H1 (cell line): ENCODE data around the gene CEBPG. TPM values are rescaled to one million over a fixed set of nuclear protein-coding genes. Genes with fewer than 3 reads are reported as not detected.

ENCODE experiments used
- CTCF ChIA-PET: fragments of 300-600 bp; sonication (Branson Sonifier 250); formaldehyde crosslinking; loops from one replicate; lab custom pipeline; 2021; ENCODE audit not compliant: partially characterized antibody; lab: Charles Lee
- POLR2A ChIA-PET: fragments of 300-600 bp; sonication (Branson Sonifier 250); formaldehyde crosslinking; loops from one replicate; lab custom pipeline; 2021; ENCODE audit warnings: inconsistent platforms; ENCODE audit not compliant: partially characterized antibody; lab: Charles Lee
- DNase-seq, 2 experiments: peaks; one replicate each; pipeline versions ENCODE4 v3.0.0 to v3.0.0-alpha.2; 2010 to 2022; ENCODE audit warnings: low spot score in 2 of 2, low read depth in 1 of 2, mixed read lengths in 1 of 2
- FAIRE-seq: peaks from 2 replicates; lab custom pipeline; 2011; peaks lifted over from hg19 to GRCh38; lab: Jason Lieb, UNC
- H2AFZ ChIP-seq: 2 replicates; pipeline ENCODE4 v1.8.1; 2012; ENCODE audit warnings: low read length, inconsistent platforms
- H2AK5ac ChIP-seq: 2 replicates; pipeline ENCODE4 v1.6.1; 2013; ENCODE audit warnings: low read depth, low read length
- H2BK120ac ChIP-seq: replicated peaks from 2 replicates; pipeline ENCODE3; 2013; ENCODE audit warnings: low read depth, low read length, inconsistent platforms
- H2BK12ac ChIP-seq: 2 replicates; pipeline ENCODE4 v1.6.1; 2013; ENCODE audit warnings: low read depth, low read length
- H2BK15ac ChIP-seq: 2 replicates; pipeline ENCODE4 v1.6.1; 2013; ENCODE audit warnings: low read length
- H2BK20ac ChIP-seq: 2 replicates; pipeline ENCODE4 v1.6.1; 2013; ENCODE audit warnings: low read length
- H2BK5ac ChIP-seq: 2 replicates; pipeline ENCODE4 v1.6.1; 2013; ENCODE audit warnings: low read depth, low read length
- H3K14ac ChIP-seq: 2 replicates; pipeline ENCODE4 v1.6.1; 2013; ENCODE audit warnings: inconsistent platforms; ENCODE audit not compliant: insufficient read length
- H3K18ac ChIP-seq: 2 replicates; pipeline ENCODE4 v1.6.1; 2013; ENCODE audit warnings: low read length; ENCODE audit errors: extremely low read depth
- H3K23ac ChIP-seq: 2 replicates; pipeline ENCODE4 v1.6.1; 2013; ENCODE audit warnings: inconsistent platforms; ENCODE audit not compliant: insufficient read length
- H3K23me2 ChIP-seq: 2 replicates; pipeline ENCODE4 v1.6.1; 2013; ENCODE audit warnings: low read depth, low read length
- H3K27ac ChIP-seq: 2 replicates; pipeline ENCODE4 v1.6.1; 2011; ENCODE audit warnings: low read depth, low read length, inconsistent platforms
- H3K27me3 ChIP-seq, 4 experiments: replicated peaks in 1 of 4; 1 replicate in 1 of 4; 2 replicates in 3 of 4; pipeline versions ENCODE4 v1.6.1 to v1.8.1; 2011 to 2013; ENCODE audit warnings: low read length in 3 of 4, mild to moderate bottlenecking in 3 of 4, inconsistent platforms in 2 of 4, mixed read lengths in 2 of 4, moderate library complexity in 1 of 4; ENCODE audit not compliant: control insufficient read depth in 3 of 4, insufficient read depth in 3 of 4; ENCODE audit errors: extremely low read depth in 1 of 4
- H3K36me3 ChIP-seq, 4 experiments: 2 replicates each; pipeline versions ENCODE4 v1.6.1 to v1.8.1; 2011 to 2013; ENCODE audit warnings: mild to moderate bottlenecking in 4 of 4, low read length in 3 of 4, moderate library complexity in 2 of 4, control low read depth in 1 of 4, inconsistent platforms in 1 of 4; ENCODE audit not compliant: insufficient read depth in 4 of 4, control insufficient read depth in 2 of 4
- H3K4ac ChIP-seq: replicated peaks from 2 replicates; pipeline ENCODE3; 2013; ENCODE audit warnings: low read length, low read depth, mixed read lengths, inconsistent platforms; ENCODE audit not compliant: insufficient read length
- H3K4me1 ChIP-seq, 4 experiments: replicated peaks in 1 of 4; 1 replicate in 1 of 4; 2 replicates in 3 of 4; pipeline versions ENCODE4 v1.6.1 to v1.8.1; 2011 to 2013; ENCODE audit warnings: low read length in 3 of 4, inconsistent platforms in 2 of 4, mixed read lengths in 1 of 4; ENCODE audit not compliant: insufficient read depth in 4 of 4, control insufficient read depth in 3 of 4
- H3K4me2 ChIP-seq, 2 experiments: 2 replicates each; pipeline versions ENCODE4 v1.6.1 to v1.8.1; 2011 to 2013; ENCODE audit warnings: low read depth in 2 of 2, low read length in 2 of 2, control low read depth in 1 of 2, inconsistent platforms in 1 of 2, mild to moderate bottlenecking in 1 of 2; ENCODE audit not compliant: insufficient read depth in 1 of 2
- H3K4me3 ChIP-seq, 4 experiments: fragments of 200-600, 300-600 bp in 1 of 4; sonication (generic), shearing (Covaris generic), sonication (Bioruptor Twin) in 1 of 4; 2 replicates each; pipeline versions ENCODE4 v1.5.1 to v1.8.1; 2011 to 2016; ENCODE audit warnings: low read length in 4 of 4, low read depth in 3 of 4, control low read depth in 2 of 4, inconsistent platforms in 2 of 4, mild to moderate bottlenecking in 2 of 4, mixed read lengths in 1 of 4, moderate library complexity in 1 of 4; ENCODE audit not compliant: insufficient read depth in 2 of 4; ENCODE audit errors: extremely low read depth in 1 of 4
- H3K56ac ChIP-seq: replicated peaks from 2 replicates; pipeline ENCODE3; 2013; ENCODE audit warnings: low read depth, mild to moderate bottlenecking, mixed read lengths, low read length, inconsistent platforms; ENCODE audit not compliant: insufficient read length
- H3K79me1 ChIP-seq: 2 replicates; pipeline ENCODE4 v1.6.1; 2013; ENCODE audit warnings: low read depth, low read length, control low read depth
- H3K79me2 ChIP-seq, 2 experiments: 2 replicates each; pipeline versions ENCODE4 v1.6.1 to v1.8.1; 2012 to 2013; ENCODE audit warnings: low read length in 2 of 2, mild to moderate bottlenecking in 2 of 2, inconsistent platforms in 1 of 2; ENCODE audit not compliant: insufficient read depth in 2 of 2, control insufficient read depth in 1 of 2
- H3K9ac ChIP-seq, 4 experiments: replicated peaks in 1 of 4; 1 replicate in 1 of 4; 2 replicates in 3 of 4; pipeline versions ENCODE4 v1.6.1 to v1.8.1; 2011 to 2013; ENCODE audit warnings: low read depth in 3 of 4, low read length in 3 of 4, control low read depth in 2 of 4, mild to moderate bottlenecking in 2 of 4, moderate library complexity in 2 of 4, inconsistent platforms in 1 of 4; ENCODE audit errors: extremely low read depth in 1 of 4
- H3K9me3 ChIP-seq, 2 experiments: 2 replicates each; pipeline versions ENCODE4 v1.6.1 to v1.8.1; 2012 to 2013; ENCODE audit warnings: mild to moderate bottlenecking in 2 of 2, moderate library complexity in 2 of 2, control low read depth in 1 of 2, inconsistent platforms in 1 of 2, low read depth in 1 of 2, low read length in 1 of 2, mixed read lengths in 1 of 2; ENCODE audit not compliant: insufficient read depth in 2 of 2
- H4K20me1 ChIP-seq, 2 experiments: replicated peaks in 1 of 2; 2 replicates each; pipeline versions ENCODE3 to v1.8.1; 2011 to 2013; ENCODE audit warnings: inconsistent platforms in 2 of 2, low read length in 2 of 2, mild to moderate bottlenecking in 1 of 2; ENCODE audit not compliant: insufficient read depth in 2 of 2, control insufficient read depth in 1 of 2
- H4K5ac ChIP-seq: 2 replicates; pipeline ENCODE4 v1.6.1; 2013; ENCODE audit warnings: low read length, low read depth, mixed read lengths, inconsistent platforms; ENCODE audit not compliant: insufficient read length
- H4K8ac ChIP-seq: 2 replicates; pipeline ENCODE4 v1.8.0; 2013; ENCODE audit warnings: mild to moderate bottlenecking, moderate library complexity, low read length, inconsistent platforms; ENCODE audit not compliant: insufficient read depth; ENCODE audit errors: extremely low read depth
- H4K91ac ChIP-seq: replicated peaks from 2 replicates; pipeline ENCODE3; 2013; ENCODE audit warnings: low read length, mixed read lengths, inconsistent platforms; ENCODE audit not compliant: insufficient read length
- ASH2L ChIP-seq: fragments of 200-600, 300-600 bp; sonication (generic); IDR thresholded peaks from one replicate; pipeline ENCODE4 v1.7.1; 2017; ENCODE audit warnings: low read length
- CREB1 ChIP-seq: IDR thresholded peaks from 2 replicates; pipeline ENCODE4 v1.6.1; 2012; ENCODE audit warnings: inconsistent platforms
- EGR1 ChIP-seq: IDR thresholded peaks from 2 replicates; pipeline ENCODE4 v1.6.1; 2011; ENCODE audit warnings: low read depth, low read length, borderline replicate concordance
- EZH2 ChIP-seq: fragments of 200-600 bp; sonication (generic); IDR thresholded peaks from 2 replicates; pipeline ENCODE4 v1.7.1; 2012; ENCODE audit warnings: low read depth, mild to moderate bottlenecking, moderate library complexity, low read length, inconsistent platforms; ENCODE audit not compliant: severe bottlenecking
- GABPA ChIP-seq: IDR thresholded peaks from 2 replicates; pipeline ENCODE4 v1.6.1; 2011; ENCODE audit warnings: mild to moderate bottlenecking, low read length, moderate library complexity, borderline replicate concordance; ENCODE audit not compliant: insufficient read depth
- GTF2F1 ChIP-seq: IDR thresholded peaks from 2 replicates; pipeline ENCODE4 v1.6.1; 2012; ENCODE audit warnings: low read depth, low read length, improper control_type of control experiment, borderline replicate concordance
- HDAC6 ChIP-seq: IDR thresholded peaks from one replicate; pipeline ENCODE4 v1.7.1; 2012; ENCODE audit warnings: low read depth, mild to moderate bottlenecking, inconsistent platforms, low read length, moderate library complexity
- PHF8 ChIP-seq: fragments of 200-600 bp; sonication (generic); conservative IDR thresholded peaks from 2 replicates; pipeline ENCODE4 v1.7.1; 2012; ENCODE audit warnings: low read depth, mild to moderate bottlenecking, inconsistent platforms, low read length, moderate library complexity
- RBBP5 ChIP-seq: IDR thresholded peaks from 2 replicates; pipeline ENCODE4 v1.7.1; 2012; ENCODE audit warnings: low read depth, mild to moderate bottlenecking, inconsistent platforms, low read length, moderate library complexity, borderline replicate concordance
- RXRA ChIP-seq: IDR thresholded peaks from 2 replicates; pipeline ENCODE4 v1.6.1; 2011; ENCODE audit warnings: low read depth, mild to moderate bottlenecking, low read length, moderate library complexity; ENCODE audit not compliant: insufficient read depth
- SAP30 ChIP-seq: fragments of 300-600 bp; sonication (generic); IDR thresholded peaks from 2 replicates; pipeline ENCODE4 v1.7.1; 2012; ENCODE audit warnings: low read length, moderate library complexity, mild to moderate bottlenecking, inconsistent platforms; ENCODE audit not compliant: insufficient read depth, insufficient replicate concordance
- SP4 ChIP-seq: IDR thresholded peaks from 2 replicates; pipeline ENCODE4 v1.6.1; 2012; ENCODE audit warnings: low read length, inconsistent platforms
- TBP ChIP-seq: IDR thresholded peaks from 2 replicates; pipeline ENCODE4 v1.6.1; 2011; ENCODE audit warnings: low read depth, low read length, improper control_type of control experiment
- WGBS, 2 experiments: shearing (Covaris generic) in 1 of 2; methylation state at CpG; one replicate each; pipeline versions ENCODE4 v1.1.6 to v1.1.7; 2013 to 2015; ENCODE audit warnings: low lambda C conversion rate in 2 of 2, mixed read lengths in 2 of 2, inconsistent platforms in 1 of 2, low coverage in 1 of 2, missing lambda C conversion rate in 1 of 2; ENCODE audit not compliant: insufficient replicate concordance in 2 of 2, insufficient coverage in 1 of 2, insufficient read length in 1 of 2; ENCODE audit errors: extremely low coverage in 1 of 2, missing lambda C conversion rate in 1 of 2; 5-methylcytosine and 5-hydroxymethylcytosine counted together
- polyA plus RNA-seq, 7 experiments: library from polyadenylated mRNA; depleted of rRNA in 3 of 7; stranded (reverse) in 5 of 7; unstranded in 2 of 7; fragments of >200 nt in 5 of 7; fragments of 200-250 nt in 2 of 7; gene quantifications; 1 replicate in 5 of 7; 2 replicates in 1 of 7; 4 replicates in 1 of 7; pipeline versions ENCODE4 v1.2.1 to v1.2.3, GENCODE V29; 2011 to 2013; ENCODE audit warnings: missing spikeins in 2 of 7, mixed read lengths in 2 of 7
- total RNA-seq: library from RNA; stranded (reverse); fragmentation: NEBNext Ultra II Directional; extraction: Animal tissue kit (Norgen Biotek cat#: 25700); gene quantifications from 2 replicates; pipeline ENCODE4 v1.2.1, GENCODE V29; 2021

The CEBPG gene
- total and polyA plus RNA-seq, 2 of the 8 experiments (the other 6 are each of a cell fraction or from before 2014, with no cell fraction given), result 12.3 to 35.4 TPM

- no peak overlapping the region for H3K4me3 ChIP-seq
- H4K91ac ChIP-seq, result no peak overlapping the region
- H4K20me1 ChIP-seq, result peaks cover 4 to 18% of the 10 kb centered on the region in 2 experiments
- no peak overlapping the region for H3K27ac ChIP-seq
- peaks cover 0 to 3% of the 10 kb centered on the region in 2 experiments; a peak in 1 of 4 replicates for H3K79me2 ChIP-seq
- H3K79me1 ChIP-seq, result peaks cover 7% of the 10 kb centered on the region; the same call in 1 of the 2 replicates
- H3K4me2 ChIP-seq, result no peak overlapping the region
- FAIRE-seq (no peak), DNase-seq (no peak)
- H2BK15ac ChIP-seq, result no peak overlapping the region
- H3K23me2 ChIP-seq, result no peaks in the 10 kb centered on the region
- peaks cover 0 to 3% (median 1%) of the 10 kb centered on the region in 4 experiments; a peak in 3 of 7 replicates for H3K4me1 ChIP-seq
- no peaks in the 10 kb centered on the region for H3K27me3 ChIP-seq
- H3K23ac ChIP-seq, result no peak overlapping the region
- H2BK20ac ChIP-seq, result no peak overlapping the region
- WGBS, 2 experiments, result 91% methylated on average over 23 of the region's 24 CpGs; no CpG with 5 or more reads in 1 of the 2 experiments
- H3K9ac ChIP-seq, result no peak overlapping the region
- H4K5ac ChIP-seq, result no peak overlapping the region
- H4K8ac ChIP-seq, result peak overlapping the region; percentile 43; the same call in 1 of the 2 replicates
- no peak overlapping the region for H2BK12ac ChIP-seq
- no peak overlapping the region for H2BK120ac ChIP-seq
- H2AFZ ChIP-seq, result no peak overlapping the region
- POLR2A ChIA-PET, result interaction anchor here (0.8 to 10.4 kb wide), 2 partner anchors 10 to 18 kb away, joined by 3 to 87 read pairs; partner anchors contain the start of gene CEBPG
- no peak overlapping the region for H3K56ac ChIP-seq
- H3K36me3 ChIP-seq, result peaks cover 0 to 3% (median 0%) of the 10 kb centered on the region in 4 experiments; a peak in 1 of 8 replicates
- no peak overlapping the region for H2AK5ac ChIP-seq
- H3K9me3 ChIP-seq, result no peaks in the 10 kb centered on the region
- H2BK5ac ChIP-seq, result no peak overlapping the region
- no peak overlapping the region for H3K18ac ChIP-seq
- H3K14ac ChIP-seq, result no peak overlapping the region
- CTCF ChIA-PET, result interaction anchor here (1.0 to 24.5 kb wide), 5 partner anchors 8 to 150 kb away, joined by 3 to 426 read pairs (median 6); no protein-coding TSS in a partner anchor
- no peak overlapping the region for H3K4ac ChIP-seq
- TF ChIP-seq TBP (no peak), PHF8 (no peak), EGR1 (no peak), SP4 (no peak), CREB1 (no peak), RBBP5 (no peak), GABPA (no peak), ASH2L (no peak), HDAC6 (no peak), GTF2F1 (no peak), SAP30 (no peak), EZH2 (no peak), RXRA (no peak)
These were observed 17.6 kb downstream of the CEBPG start for GRCh38 chr19:33390908-33391630.
